H9 (cell line): Measurements from ENCODE around the gene PRKRA. TPM values are rescaled to one million over a fixed set of nuclear protein-coding genes. Genes with fewer than 3 reads are reported as not detected.

Source experiments
- DNase-seq: peaks from one replicate; pipeline ENCODE4 v3.0.0-alpha.2; 2017
- H2AFZ ChIP-seq: one replicate; pipeline ENCODE4 v1.6.1; 2013; ENCODE audit warnings: mild to moderate bottlenecking, low read length, control low read depth, moderate library complexity
- H2AK5ac ChIP-seq: 2 replicates; pipeline ENCODE4 v1.6.1; 2013; ENCODE audit warnings: low read length, control low read depth, mixed read lengths; ENCODE audit not compliant: insufficient read length
- H2BK120ac ChIP-seq: one replicate; pipeline ENCODE4 v1.6.1; 2013; ENCODE audit warnings: low read depth, mild to moderate bottlenecking, low read length, control low read depth, inconsistent platforms; ENCODE audit not compliant: poor library complexity, severe bottlenecking
- H2BK12ac ChIP-seq: 2 replicates; pipeline ENCODE4 v1.6.1; 2013; ENCODE audit warnings: low read length, control low read depth, mixed read lengths, low read depth; ENCODE audit not compliant: insufficient read length
- H2BK15ac ChIP-seq: 2 replicates; pipeline ENCODE4 v1.6.1; 2013; ENCODE audit warnings: low read depth, low read length, control low read depth
- H2BK20ac ChIP-seq: one replicate; pipeline ENCODE4 v1.6.1; 2013; ENCODE audit warnings: low read depth, mild to moderate bottlenecking, low read length, control low read depth, inconsistent platforms; ENCODE audit not compliant: poor library complexity, severe bottlenecking
- H2BK5ac ChIP-seq: 2 replicates; pipeline ENCODE4 v1.6.1; 2013; ENCODE audit warnings: low read length, control low read depth, mixed read lengths; ENCODE audit not compliant: insufficient read length
- H3K14ac ChIP-seq: 2 replicates; pipeline ENCODE4 v1.6.1; 2013; ENCODE audit warnings: low read length, control low read depth; ENCODE audit not compliant: insufficient read depth
- H3K18ac ChIP-seq: 2 replicates; pipeline ENCODE4 v1.6.1; 2013; ENCODE audit warnings: low read depth, mild to moderate bottlenecking, mixed read lengths, low read length, control low read depth; ENCODE audit not compliant: insufficient read length
- H3K23ac ChIP-seq: 2 replicates; pipeline ENCODE4 v1.6.1; 2013; ENCODE audit warnings: low read length, control low read depth, mixed read lengths, low read depth; ENCODE audit not compliant: insufficient read length
- H3K23me2 ChIP-seq: 2 replicates; pipeline ENCODE4 v1.6.1; 2013; ENCODE audit warnings: low read depth, mild to moderate bottlenecking, mixed read lengths, low read length, control low read depth; ENCODE audit not compliant: insufficient read length, poor library complexity, severe bottlenecking
- H3K27ac ChIP-seq: 2 replicates; pipeline ENCODE4 v1.5.1; 2013; ENCODE audit warnings: low read length, control low read depth, mixed read lengths, low read depth; ENCODE audit not compliant: insufficient read length
- H3K27me3 ChIP-seq: 2 replicates; pipeline ENCODE4 v1.6.1; 2013; ENCODE audit warnings: low read length, control low read depth, inconsistent platforms; ENCODE audit not compliant: insufficient read depth
- H3K4ac ChIP-seq: 2 replicates; pipeline ENCODE4 v1.6.1; 2013; ENCODE audit warnings: low read depth, mild to moderate bottlenecking, control low read depth, inconsistent platforms, low read length, moderate library complexity
- H3K4me1 ChIP-seq: 2 replicates; pipeline ENCODE4 v1.6.1; 2013; ENCODE audit warnings: low read length, control low read depth, inconsistent platforms; ENCODE audit not compliant: insufficient read depth
- H3K4me2 ChIP-seq: 2 replicates; pipeline ENCODE4 v1.6.1; 2013; ENCODE audit warnings: low read length, control low read depth, mixed read lengths; ENCODE audit not compliant: insufficient read length, insufficient read depth
- H3K56ac ChIP-seq: 2 replicates; pipeline ENCODE4 v1.6.1; 2013; ENCODE audit warnings: low read depth, mild to moderate bottlenecking, mixed read lengths, low read length, control low read depth; ENCODE audit not compliant: insufficient read length
- H3K79me1 ChIP-seq: 2 replicates; pipeline ENCODE4 v1.6.1; 2013; ENCODE audit warnings: low read depth, mild to moderate bottlenecking, moderate library complexity, low read length, control low read depth, inconsistent platforms; ENCODE audit not compliant: insufficient read depth, poor library complexity, severe bottlenecking
- H3K79me2 ChIP-seq: 2 replicates; pipeline ENCODE4 v1.6.1; 2013; ENCODE audit warnings: low read length, control low read depth, inconsistent platforms; ENCODE audit not compliant: insufficient read depth
- H3K9ac ChIP-seq: 2 replicates; pipeline ENCODE4 v1.6.1; 2013; ENCODE audit warnings: low read length, control low read depth, mixed read lengths; ENCODE audit not compliant: insufficient read length; ENCODE audit errors: extremely low read depth
- H3K9me3 ChIP-seq: one replicate; pipeline ENCODE4 v1.6.1; 2013; ENCODE audit warnings: low read depth, low read length, inconsistent platforms; ENCODE audit not compliant: control insufficient read depth
- H3T11ph ChIP-seq: one replicate; pipeline ENCODE4 v1.6.1; 2013; ENCODE audit warnings: mild to moderate bottlenecking, low read length, control low read depth, inconsistent platforms
- H4K20me1 ChIP-seq: one replicate; pipeline ENCODE4 v1.6.1; 2013; ENCODE audit not compliant: control insufficient read depth, insufficient read length, insufficient read depth
- H4K5ac ChIP-seq: 2 replicates; pipeline ENCODE4 v1.6.1; 2013; ENCODE audit warnings: low read depth, mild to moderate bottlenecking, mixed read lengths, low read length, control low read depth; ENCODE audit not compliant: insufficient read length
- H4K8ac ChIP-seq: replicated peaks from 2 replicates; pipeline ENCODE4 v1.6.1; 2013; ENCODE audit warnings: low read length, control low read depth, mixed read lengths, low read depth; ENCODE audit not compliant: insufficient read length
- H4K91ac ChIP-seq: 2 replicates; pipeline ENCODE4 v1.6.1; 2013; ENCODE audit warnings: low read depth, mild to moderate bottlenecking, moderate library complexity, mixed read lengths, low read length, control low read depth; ENCODE audit not compliant: insufficient read length
- H3K27ac Mint-ChIP-seq, 3 experiments: 2 replicates in 2 of 3; 3 replicates in 1 of 3; pipeline ENCODE4 v1.8.0; 2020 to 2021; ENCODE audit warnings: mixed read lengths in 3 of 3, mild to moderate bottlenecking in 1 of 3, moderate library complexity in 1 of 3
- H3K27me3 Mint-ChIP-seq: 2 replicates; pipeline ENCODE4 v1.8.0; 2021; ENCODE audit warnings: low read depth, mild to moderate bottlenecking, moderate library complexity, mixed read lengths
- H3K36me3 Mint-ChIP-seq, 3 experiments: 2 replicates in 2 of 3; 3 replicates in 1 of 3; pipeline ENCODE4 v1.8.0; 2020 to 2021; ENCODE audit warnings: low read depth in 3 of 3, mixed read lengths in 3 of 3; ENCODE audit not compliant: insufficient read depth in 1 of 3
- H3K4me1 Mint-ChIP-seq, 2 experiments: 2 replicates each; pipeline ENCODE4 v1.8.0; 2020; ENCODE audit warnings: mixed read lengths in 2 of 2
- H3K4me3 Mint-ChIP-seq, 2 experiments: 2 replicates in 1 of 2; 3 replicates in 1 of 2; pipeline ENCODE4 v1.8.0; 2020 to 2021; ENCODE audit warnings: mild to moderate bottlenecking in 2 of 2, mixed read lengths in 2 of 2, moderate library complexity in 1 of 2
- H3K9me3 Mint-ChIP-seq, 2 experiments: 2 replicates in 1 of 2; 3 replicates in 1 of 2; pipeline ENCODE4 v1.8.0; 2020; ENCODE audit warnings: mild to moderate bottlenecking in 2 of 2, mixed read lengths in 2 of 2, moderate library complexity in 1 of 2
- CTCF ChIP-seq: fragments of 200-600 bp; sonication (generic); conservative IDR thresholded peaks from 3 replicates; pipeline ENCODE4 v1.8.0; 2021; ENCODE audit warnings: antibody characterized with exemption, mild to moderate bottlenecking
- WGBS: extraction: QIAGEN DNeasy Blood & Tissue Kit; methylation state at CpG from one replicate; pipeline ENCODE4 v1.1.7; 2013; ENCODE audit warnings: missing lambda C conversion rate, low lambda C conversion rate, mixed read lengths; ENCODE audit not compliant: insufficient read length; ENCODE audit errors: extremely low coverage; 5-methylcytosine and 5-hydroxymethylcytosine counted together
- total RNA-seq: library from RNA; stranded (reverse); gene quantifications from 2 replicates; pipeline ENCODE4 v1.2.1, GENCODE V29; 2021

PRKRA gene
- total RNA-seq, 1 experiment from 2014 or later: 61.5 TPM

DNA sequence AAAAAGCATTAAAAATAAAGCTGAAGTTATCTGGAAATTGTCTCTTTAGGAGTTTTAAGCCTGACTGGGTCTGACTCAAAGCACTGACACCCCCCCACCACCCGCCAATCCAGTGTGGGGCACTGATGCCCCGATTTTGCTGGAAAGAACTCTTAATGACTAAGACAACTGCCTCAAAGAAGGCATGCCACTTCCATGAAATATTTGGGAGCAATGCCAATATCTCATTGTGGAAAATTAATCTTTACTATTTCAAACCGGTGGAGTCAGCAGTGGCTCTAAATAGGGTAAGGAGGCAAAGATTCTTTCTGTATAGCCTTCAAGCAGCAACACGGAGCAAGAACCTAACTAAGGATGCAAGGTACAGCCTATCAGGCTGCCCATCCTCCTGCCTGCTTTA, 23.0 kb upstream of the PRKRA start:
- Mint-ChIP-seq H3K4me1 (0 out of 4 replicates have a peak, but pooled peaks cover 0 to 4% of the 10 kb centered on the region in 2 experiments), H3K36me3 (no peaks in the 10 kb centered on the region), H3K9me3 (no peaks in the 10 kb centered on the region), H3K27ac (no peak overlapping the region), H3K4me3 (no peak overlapping the region), H3K27me3 (no peaks in the 10 kb centered on the region)
- Histone ChIP-seq H2BK20ac (no peak overlapping the region), H3K79me2 (no peaks in the 10 kb centered on the region), H3K4me2 (no peak overlapping the region), H3K23ac (no peak overlapping the region), H3K56ac (no peak overlapping the region), H4K91ac (no peak overlapping the region), H3K9me3 (no peaks in the 10 kb centered on the region), H3K4me1 (no peaks in the 10 kb centered on the region), H4K5ac (no peak overlapping the region), H2BK15ac (no peak overlapping the region), H4K20me1 (no peaks in the 10 kb centered on the region), H2AFZ (no peak overlapping the region), H3T11ph (no peak overlapping the region), H2AK5ac (no peak overlapping the region), H3K9ac (no peak overlapping the region), H2BK12ac (no peak overlapping the region), H3K79me1 (no peaks in the 10 kb centered on the region), H3K14ac (no peak overlapping the region), H2BK120ac (no peak overlapping the region), H3K27ac (no peak overlapping the region), H2BK5ac (no peak overlapping the region), H3K4ac (no peak overlapping the region), H3K23me2 (peaks cover 4% of the 10 kb centered on the region), H3K18ac (no peak overlapping the region), H3K27me3 (no peaks in the 10 kb centered on the region), H4K8ac (no peak overlapping the region)
- no peak for TF ChIP-seq CTCF
- no CpG with 5 or more reads among the region's 4 CpGs for WGBS
- DNase-seq: no peak
